CD4-positive, alpha-beta T cell treated with Interleukin-1 beta for 1 hour (primary cell): ENCODE measurements around the gene ZSCAN5A.
"Not testable (repeated sequence)": the region's sequence is repeated elsewhere in the genome, so short reads cannot be mapped to it uniquely, and the experiment has no call there.

Experiments
- DNase-seq, 2 donors: peaks; one replicate each; pipeline ENCODE4 v3.0.0-alpha.2; 2020 to 2022

The ZSCAN5A gene

GRCh38 chr19:56199687-56200086 lies 115.0 kb downstream of the ZSCAN5A start:
- no peak for DNase-seq

- DNase-seq = not testable (repeated sequence)
Measured at GRCh38 chr19:56197646-56198045, 117.0 kb downstream of the ZSCAN5A start, which contains the start of gene ZSCAN5B. Gene ZSCAN5B, minus strand, starts transcription at chr19:56197783. Its CDS starts 4,731 bp downstream, at chr19:56193052.

- DNase-seq = no peak
Measured at GRCh38 chr19:56193981-56194640, 120.5 kb downstream of the ZSCAN5A start.

- no peak for DNase-seq
Measured at GRCh38 chr19:56191711-56192110, 122.9 kb downstream of the ZSCAN5A start.

- no peak for DNase-seq
Measured at GRCh38 chr19:56191115-56191514, 123.5 kb downstream of the ZSCAN5A start.

- no peak for DNase-seq
Measured at GRCh38 chr19:56189785-56190184, 124.9 kb downstream of the ZSCAN5A start.

- no peak for DNase-seq
Measured at GRCh38 chr19:56177564-56178243, 136.9 kb downstream of the ZSCAN5A start.

- DNase-seq = no peak
Measured at GRCh38 chr19:56176881-56177280, 137.8 kb downstream of the ZSCAN5A start.

- not testable (repeated sequence) for DNase-seq
Measured at GRCh38 chr19:56176310-56176709, 138.3 kb downstream of the ZSCAN5A start.

GRCh38 chr19:56175861-56176307 lies 138.8 kb downstream of the ZSCAN5A start, which contains the start of gene GALP:
Gene GALP, plus strand, starts transcription at chr19:56176008. Its CDS starts 1,101 bp downstream, at chr19:56177109.
- not testable (repeated sequence) for DNase-seq

- no peak for DNase-seq
Measured at GRCh38 chr19:56174550-56174949, 140.1 kb downstream of the ZSCAN5A start.

GRCh38 chr19:56174086-56174485 lies 140.6 kb downstream of the ZSCAN5A start:
- DNase-seq = no peak
